HG03159 (cell line): ENCODE data around the gene MINDY2.
"Not testable (repeated sequence)": the region's sequence is repeated elsewhere in the genome, so short reads cannot be mapped to it uniquely, and the experiment has no call there.

Experiments used
- ATAC-seq: cut with Tn5 transposase; IDR thresholded peaks from one replicate; pipeline ENCODE4 v1.9.1; 2021; ENCODE audit warnings: mild to moderate bottlenecking, moderate library complexity; ENCODE audit not compliant: unreplicated experiment

MINDY2 gene

GRCh38 chr15:58805095-58805494, 34.0 kb downstream of the MINDY2 start:
- no peak for ATAC-seq

GRCh38 chr15:58823267-58823666, 52.2 kb downstream of the MINDY2 start:
- ATAC-seq = not testable (repeated sequence)

GRCh38 chr15:58830556-58830955, 59.5 kb downstream of the MINDY2 start:
- ATAC-seq = no peak

- ATAC-seq = not testable (repeated sequence)
Observed at GRCh38 chr15:58833681-58834426, 62.8 kb downstream of the MINDY2 start.

GRCh38 chr15:58839485-58839884, 68.4 kb downstream of the MINDY2 start:
- no peak for ATAC-seq

GRCh38 chr15:58840048-58840447, 68.9 kb downstream of the MINDY2 start:
- ATAC-seq = no peak

GRCh38 chr15:58842713-58843396, 71.8 kb downstream of the MINDY2 start:
- ATAC-seq = no peak

GRCh38 chr15:58851205-58851604, 80.1 kb downstream of the MINDY2 start:
- not testable (repeated sequence) for ATAC-seq

- no peak for ATAC-seq
Observed at GRCh38 chr15:58852347-58852746, 81.2 kb downstream of the MINDY2 start.

GRCh38 chr15:58854593-58854992, 83.5 kb downstream of the MINDY2 start:
- ATAC-seq = no peak

- ATAC-seq = no peak
Observed at GRCh38 chr15:58856086-58856485, 85.0 kb downstream of the MINDY2 start.

GRCh38 chr15:58856621-58857020, 85.5 kb downstream of the MINDY2 start:
- not testable (repeated sequence) for ATAC-seq

GRCh38 chr15:58862326-58862725, 91.2 kb downstream of the MINDY2 start:
- ATAC-seq = no peak

GRCh38 chr15:58864602-58865424, 93.7 kb downstream of the MINDY2 start:
- no peak for ATAC-seq

GRCh38 chr15:58865425-58865880, 94.4 kb downstream of the MINDY2 start:
- ATAC-seq = no peak

- ATAC-seq = no peak
Observed at GRCh38 chr15:58867926-58868325, 96.8 kb downstream of the MINDY2 start.

- ATAC-seq = no peak
Observed at GRCh38 chr15:58870451-58870850, 99.3 kb downstream of the MINDY2 start.

- no peak for ATAC-seq
Observed at GRCh38 chr15:58873267-58873666, 102.2 kb downstream of the MINDY2 start.

- ATAC-seq = no peak
Observed at GRCh38 chr15:58875343-58875742, 104.2 kb downstream of the MINDY2 start.

- no peak for ATAC-seq
Observed at GRCh38 chr15:58876306-58877106, 105.4 kb downstream of the MINDY2 start.
